Neuron (in vitro differentiated cells): ENCODE measurements around the gene SLX4IP.

Experiments used
- H2AFZ ChIP-seq: one replicate; pipeline ENCODE4 v1.6.1; 2013; ENCODE audit warnings: low read depth, mild to moderate bottlenecking, inconsistent platforms, low read length, moderate library complexity
- H3K27me3 ChIP-seq: one replicate; pipeline ENCODE4 v1.6.1; 2013; ENCODE audit warnings: low read length; ENCODE audit not compliant: insufficient read depth
- H3K36me3 ChIP-seq: one replicate; pipeline ENCODE4 v1.6.1; 2013; ENCODE audit warnings: low read length; ENCODE audit not compliant: insufficient read depth
- H3K4me1 ChIP-seq: one replicate; pipeline ENCODE4 v1.6.1; 2013; ENCODE audit warnings: low read length; ENCODE audit not compliant: insufficient read depth
- H3K4me3 ChIP-seq: 2 replicates; pipeline ENCODE4 v1.5.1; 2013; ENCODE audit warnings: mild to moderate bottlenecking, low read length, moderate library complexity
- H3K9me3 ChIP-seq: one replicate; pipeline ENCODE4 v1.6.1; 2013; ENCODE audit warnings: low read length

SLX4IP gene

DNA sequence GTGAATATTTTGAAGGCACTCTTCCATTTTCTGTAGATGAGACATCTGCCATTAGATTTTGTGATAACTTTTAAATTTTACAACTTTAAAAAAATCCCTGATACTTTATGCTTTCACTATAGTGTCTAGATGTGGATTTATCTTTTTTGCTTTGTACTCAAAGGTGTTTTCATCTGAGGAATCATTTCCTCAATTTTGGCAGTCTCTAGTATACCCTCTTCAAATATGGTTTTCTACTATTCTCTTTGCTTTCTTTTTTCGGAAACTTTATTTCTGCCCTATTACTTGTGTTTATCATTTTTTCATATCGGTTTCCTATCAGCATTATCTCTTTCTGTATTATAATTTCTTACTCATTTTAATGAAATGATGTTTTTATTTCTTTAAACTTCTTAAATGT, 62.2 kb downstream of the SLX4IP start:
- no peaks in the 10 kb centered on the region for H3K27me3 ChIP-seq
- H3K4me3 ChIP-seq, result no peak overlapping the region
- H3K4me1 ChIP-seq, result no peaks in the 10 kb centered on the region
- no peaks in the 10 kb centered on the region for H3K36me3 ChIP-seq
- no peaks in the 10 kb centered on the region for H3K9me3 ChIP-seq
- H2AFZ ChIP-seq, result no peak overlapping the region

DNA sequence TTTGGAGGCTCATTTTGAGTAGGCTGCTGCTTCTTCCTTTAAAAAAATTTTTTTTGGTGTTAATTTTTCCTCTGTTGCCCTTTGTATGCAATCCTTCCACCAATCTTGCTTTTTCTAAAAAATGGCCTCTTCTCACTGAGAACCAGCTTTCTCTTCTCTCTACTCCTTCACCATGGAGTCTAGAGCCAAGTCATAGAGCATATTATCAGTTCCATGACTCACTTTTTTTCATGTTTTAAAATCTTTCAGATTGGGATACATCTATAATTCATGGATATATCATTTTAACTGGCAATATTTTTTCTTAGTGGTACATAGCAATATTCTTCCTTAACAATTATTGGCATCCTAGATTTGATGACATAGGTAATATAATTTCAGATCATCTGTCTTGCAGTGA, 62.7 kb downstream of the SLX4IP start:
- Histone ChIP-seq H2AFZ (no peak overlapping the region), H3K36me3 (no peaks in the 10 kb centered on the region), H3K4me1 (no peaks in the 10 kb centered on the region), H3K27me3 (no peaks in the 10 kb centered on the region), H3K4me3 (no peak overlapping the region), H3K9me3 (no peaks in the 10 kb centered on the region)

DNA sequence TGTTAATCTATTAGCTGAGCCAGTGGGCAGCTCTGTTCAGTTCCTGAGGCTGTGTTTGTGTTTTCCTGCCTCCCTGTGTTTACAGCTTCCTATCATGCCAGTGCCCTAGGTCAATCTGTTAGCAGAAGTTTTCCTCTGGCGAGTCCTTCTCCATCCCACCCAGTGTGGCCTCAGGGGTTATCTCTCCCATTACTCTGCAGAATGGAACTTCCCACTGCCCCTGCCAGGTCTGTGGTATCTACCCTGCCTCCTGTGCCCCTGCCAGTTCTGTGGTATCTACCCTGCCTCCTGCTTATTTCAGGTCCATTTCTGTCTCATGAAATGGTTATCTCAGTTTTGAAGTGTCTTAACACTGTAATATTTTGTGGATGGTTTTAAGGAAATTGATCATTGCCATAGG, 63.1 kb downstream of the SLX4IP start:
- Histone ChIP-seq H3K4me1 (no peaks in the 10 kb centered on the region), H3K4me3 (no peak overlapping the region), H3K27me3 (no peaks in the 10 kb centered on the region)

DNA sequence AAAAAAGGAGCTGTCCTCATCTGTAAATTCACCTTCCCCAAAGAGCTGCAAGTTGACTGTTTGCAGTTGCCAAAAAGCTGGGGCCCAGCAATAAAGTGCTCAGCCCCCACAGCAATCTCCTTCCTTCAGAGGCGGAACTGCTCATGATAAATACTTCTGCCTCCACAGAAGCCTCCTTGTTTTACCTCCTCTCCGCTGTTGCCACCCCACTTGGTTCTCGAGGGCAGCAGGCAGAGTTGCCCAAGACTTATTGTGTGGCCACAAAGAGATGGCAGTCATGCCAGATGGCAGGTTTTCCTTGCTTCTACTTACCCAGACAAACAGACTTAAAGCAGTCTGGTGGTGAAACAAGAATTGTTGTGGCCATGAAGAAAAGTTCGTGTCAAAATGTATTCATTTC, 66.3 kb downstream of the SLX4IP start:
- no peaks in the 10 kb centered on the region for H3K9me3 ChIP-seq
- H3K27me3 ChIP-seq, result no peaks in the 10 kb centered on the region
- peaks cover 2% of the 10 kb centered on the region for H3K4me1 ChIP-seq
- H3K4me3 ChIP-seq, result no peak overlapping the region
- no peaks in the 10 kb centered on the region for H3K36me3 ChIP-seq
- H2AFZ ChIP-seq, result no peak overlapping the region

More for the DNA sequence above, 63.1 kb downstream of the SLX4IP start:
- Histone ChIP-seq H3K36me3 (no peaks in the 10 kb centered on the region), H2AFZ (no peak overlapping the region), H3K9me3 (no peaks in the 10 kb centered on the region)

DNA sequence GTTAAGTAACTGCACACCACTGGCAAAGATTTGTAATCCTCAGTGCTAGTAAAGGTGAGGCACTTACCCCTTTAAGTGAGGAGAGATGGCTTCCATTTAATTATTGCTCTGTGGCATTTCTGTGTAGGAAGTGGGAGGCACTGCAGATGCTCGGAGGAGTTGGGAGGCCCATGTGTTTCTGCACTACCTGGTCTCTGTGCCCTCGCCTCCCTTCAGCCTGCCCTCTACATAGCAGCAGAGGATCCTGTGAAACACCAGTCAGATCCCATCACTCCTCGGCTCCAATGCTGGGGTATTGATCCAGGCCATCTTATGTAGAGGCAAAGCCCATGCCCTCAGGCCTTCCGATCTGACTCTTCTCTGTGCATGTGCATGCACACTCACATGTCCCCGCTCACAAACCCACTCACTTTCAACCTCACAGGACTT, 67.0 kb downstream of the SLX4IP start:
- Histone ChIP-seq H3K9me3 (no peaks in the 10 kb centered on the region), H3K27me3 (no peaks in the 10 kb centered on the region), H2AFZ (no peak overlapping the region), H3K36me3 (no peaks in the 10 kb centered on the region), H3K4me3 (no peak overlapping the region), H3K4me1 (peaks cover 2% of the 10 kb centered on the region)

DNA sequence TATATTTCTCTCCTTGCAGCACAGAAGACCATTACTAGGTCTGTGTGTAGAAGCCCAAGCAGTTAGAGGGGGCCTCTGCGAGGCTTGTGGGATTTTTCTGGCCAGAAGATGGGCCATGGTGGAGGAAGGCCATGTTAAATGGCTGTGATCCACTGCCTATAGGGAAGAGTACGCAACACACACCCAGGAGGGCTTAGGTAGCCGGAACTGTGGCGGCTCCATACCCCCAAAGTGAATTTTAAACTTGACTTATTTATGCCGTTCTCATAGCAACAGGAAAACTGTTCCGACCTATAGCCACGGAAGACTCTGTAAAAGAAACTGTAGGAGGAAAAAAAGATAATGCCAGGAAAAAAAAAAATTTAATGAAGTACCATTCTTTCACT, 69.5 kb downstream of the SLX4IP start:
- H3K4me3 ChIP-seq, result no peak overlapping the region
- H3K36me3 ChIP-seq, result no peaks in the 10 kb centered on the region
- H3K9me3 ChIP-seq, result no peaks in the 10 kb centered on the region
- no peak overlapping the region for H2AFZ ChIP-seq
- H3K4me1 ChIP-seq, result peaks cover 2% of the 10 kb centered on the region
- no peaks in the 10 kb centered on the region for H3K27me3 ChIP-seq

DNA sequence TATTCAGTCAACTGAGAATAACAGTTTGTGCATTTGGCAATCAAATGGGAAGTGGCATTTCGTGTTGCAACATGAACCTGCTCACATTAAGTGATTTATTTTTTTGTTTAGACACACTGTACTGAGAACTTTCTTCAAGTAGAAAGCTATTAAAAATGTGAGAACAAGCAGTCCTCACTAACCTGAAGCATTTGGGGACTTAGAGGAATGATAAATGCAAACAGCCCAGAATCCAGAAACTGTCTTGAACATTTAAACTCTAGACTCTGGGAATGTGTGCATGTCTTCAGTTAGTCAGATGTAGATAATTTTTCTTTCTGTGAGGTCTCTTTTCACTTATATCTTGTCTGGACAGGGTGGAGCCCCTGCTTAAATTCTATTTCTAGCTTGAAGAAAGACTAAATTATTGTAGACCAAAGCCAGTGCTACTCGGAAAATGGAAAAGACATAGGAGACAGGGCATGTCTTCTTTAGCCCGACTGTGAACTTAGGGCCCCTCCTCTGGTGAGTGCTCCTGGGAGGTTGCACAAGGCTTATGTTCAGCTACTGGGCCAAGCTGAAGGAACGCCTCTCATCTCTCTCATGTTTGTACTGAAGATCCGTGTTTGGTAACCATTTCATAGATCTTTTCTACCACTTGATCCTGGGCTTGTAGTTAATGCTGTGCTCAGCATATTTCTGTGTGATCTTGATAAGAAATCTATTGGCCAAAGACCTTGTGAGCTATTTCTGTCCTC, 70.1 kb downstream of the SLX4IP start:
- Histone ChIP-seq H3K4me3 (no peak overlapping the region), H2AFZ (no peak overlapping the region), H3K36me3 (no peaks in the 10 kb centered on the region), H3K4me1 (peaks cover 2% of the 10 kb centered on the region), H3K27me3 (no peaks in the 10 kb centered on the region), H3K9me3 (no peaks in the 10 kb centered on the region)

DNA sequence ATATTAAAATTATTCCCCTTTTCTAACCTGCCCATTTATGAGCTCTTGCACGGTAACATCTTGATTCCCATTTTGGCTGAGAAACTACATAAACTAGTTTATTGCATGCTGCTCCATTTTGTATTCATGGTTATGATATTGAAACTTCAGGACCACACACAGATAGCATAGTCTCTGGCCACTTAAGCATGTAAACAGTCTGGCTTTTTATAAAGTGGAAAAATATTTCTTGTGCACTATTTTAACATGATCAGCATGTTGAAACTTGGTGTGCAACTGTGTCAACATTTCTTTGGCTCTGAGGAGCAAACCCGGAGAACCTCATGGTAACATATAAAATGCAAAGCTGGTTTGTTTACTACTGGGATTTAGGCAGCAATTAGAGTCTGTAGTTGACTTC, 70.7 kb downstream of the SLX4IP start:
- no peak overlapping the region for H3K4me3 ChIP-seq
- H2AFZ ChIP-seq, result no peak overlapping the region
- no peaks in the 10 kb centered on the region for H3K27me3 ChIP-seq
- no peaks in the 10 kb centered on the region for H3K9me3 ChIP-seq
- H3K36me3 ChIP-seq, result no peaks in the 10 kb centered on the region
- H3K4me1 ChIP-seq, result peaks cover 2% of the 10 kb centered on the region

DNA sequence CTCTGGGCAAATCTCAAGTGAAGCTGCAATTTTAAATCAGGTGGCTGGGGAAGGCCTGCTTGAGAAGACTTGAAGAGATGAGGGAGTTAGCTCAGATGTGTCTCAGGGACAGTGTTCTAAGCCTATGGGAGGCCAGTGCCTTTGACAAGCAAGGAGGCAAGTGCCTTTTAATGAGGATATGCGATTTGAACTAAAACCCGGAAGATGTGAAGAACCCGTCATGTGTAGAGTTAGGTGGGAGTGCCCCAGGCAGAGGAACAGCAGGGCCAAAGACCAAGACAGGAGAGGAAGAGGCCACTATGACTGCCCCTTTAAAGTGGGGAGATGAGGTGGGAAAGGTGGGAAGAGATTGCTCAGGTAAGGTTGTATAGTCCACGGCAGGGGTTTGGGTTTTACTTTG, 71.9 kb downstream of the SLX4IP start:
- no peak overlapping the region for H2AFZ ChIP-seq
- H3K27me3 ChIP-seq, result no peaks in the 10 kb centered on the region
- no peak overlapping the region for H3K4me3 ChIP-seq
- H3K9me3 ChIP-seq, result no peaks in the 10 kb centered on the region
- no peaks in the 10 kb centered on the region for H3K36me3 ChIP-seq
- H3K4me1 ChIP-seq, result peaks cover 5% of the 10 kb centered on the region

DNA sequence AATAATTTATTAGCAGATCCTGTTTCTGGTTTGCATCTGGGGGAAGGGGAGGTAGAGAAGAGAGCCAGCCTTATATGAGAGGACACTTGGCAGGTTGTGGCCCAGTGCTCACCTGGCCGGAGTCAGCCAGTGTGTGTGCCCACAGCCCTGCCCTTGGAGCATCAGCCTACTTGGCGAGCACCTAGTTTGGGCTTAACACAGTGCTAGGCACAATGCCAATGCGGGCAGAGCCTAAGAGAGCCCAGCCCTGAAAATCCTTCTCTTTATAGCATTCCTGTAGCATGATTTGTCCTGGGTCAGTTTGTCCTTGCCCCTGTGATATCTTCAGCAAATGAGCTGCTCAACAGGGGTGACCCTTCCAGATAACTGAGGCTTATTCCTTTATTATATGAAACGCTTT, 73.0 kb downstream of the SLX4IP start:
- Histone ChIP-seq H3K9me3 (no peaks in the 10 kb centered on the region), H3K4me1 (peaks cover 5% of the 10 kb centered on the region), H3K27me3 (no peaks in the 10 kb centered on the region), H3K4me3 (no peak overlapping the region), H3K36me3 (no peaks in the 10 kb centered on the region), H2AFZ (no peak overlapping the region)

DNA sequence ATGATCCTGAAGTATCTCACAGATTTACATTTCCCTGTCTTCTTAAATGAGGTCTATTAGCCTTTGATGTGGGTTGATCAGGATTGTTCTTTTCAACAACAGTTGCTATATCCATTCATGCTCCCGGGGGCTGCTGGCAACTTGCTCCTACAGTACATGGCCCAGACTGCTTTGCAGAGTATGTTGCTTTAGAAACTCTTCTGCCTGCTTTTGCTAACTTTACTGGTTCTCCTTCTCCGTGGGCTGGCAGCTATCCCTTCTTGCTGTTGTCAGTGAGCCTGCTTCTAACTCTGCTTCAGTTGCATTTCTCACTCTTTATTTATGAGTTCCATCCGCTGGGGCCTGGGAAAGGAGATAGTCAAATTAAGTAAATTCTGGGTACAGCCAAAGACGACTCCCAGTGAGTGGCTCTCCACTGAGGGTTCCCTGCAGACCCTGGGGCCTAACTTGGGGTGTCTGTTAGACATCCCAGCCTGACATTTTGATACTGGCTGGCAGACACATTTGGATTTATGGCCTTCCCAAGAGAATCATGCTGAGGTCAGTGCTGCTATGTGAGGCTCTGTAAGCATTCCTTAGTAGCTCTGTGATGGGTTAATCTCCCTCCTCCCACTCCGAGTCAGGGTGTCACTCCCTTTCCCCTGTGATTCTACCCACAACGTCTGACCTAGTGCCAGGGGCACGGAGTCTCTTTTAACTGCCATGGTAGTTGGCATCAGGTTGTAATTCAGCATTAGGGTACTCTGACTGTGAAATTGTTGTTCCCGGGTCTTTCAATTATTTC, 73.6 kb downstream of the SLX4IP start:
- peaks cover 5% of the 10 kb centered on the region for H3K4me1 ChIP-seq
- no peak overlapping the region for H2AFZ ChIP-seq
- no peak overlapping the region for H3K4me3 ChIP-seq
- no peaks in the 10 kb centered on the region for H3K9me3 ChIP-seq
- H3K27me3 ChIP-seq, result no peaks in the 10 kb centered on the region
- H3K36me3 ChIP-seq, result no peaks in the 10 kb centered on the region

DNA sequence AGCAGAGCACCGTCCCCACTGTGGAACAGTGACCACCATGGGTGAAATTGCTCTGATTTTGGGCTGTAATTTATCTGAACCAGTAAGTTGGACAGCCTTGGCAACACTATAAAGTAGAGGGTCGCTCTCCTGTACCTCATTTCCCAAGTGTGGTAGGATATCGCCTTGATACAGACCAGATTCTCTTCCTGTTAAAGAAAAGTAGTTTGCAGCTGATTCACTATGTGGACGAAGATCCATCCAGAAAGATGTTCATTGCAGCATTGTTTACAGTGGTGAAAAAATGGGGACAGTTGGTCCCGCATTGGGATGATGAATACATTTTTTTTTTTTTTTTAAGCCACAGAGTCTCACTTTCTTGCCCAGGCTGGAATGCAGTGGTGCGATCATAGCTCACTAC, 74.3 kb downstream of the SLX4IP start:
- no peak overlapping the region for H2AFZ ChIP-seq
- no peaks in the 10 kb centered on the region for H3K9me3 ChIP-seq
- no peaks in the 10 kb centered on the region for H3K36me3 ChIP-seq
- no peaks in the 10 kb centered on the region for H3K27me3 ChIP-seq
- H3K4me3 ChIP-seq, result no peak overlapping the region
- peaks cover 5% of the 10 kb centered on the region for H3K4me1 ChIP-seq

DNA sequence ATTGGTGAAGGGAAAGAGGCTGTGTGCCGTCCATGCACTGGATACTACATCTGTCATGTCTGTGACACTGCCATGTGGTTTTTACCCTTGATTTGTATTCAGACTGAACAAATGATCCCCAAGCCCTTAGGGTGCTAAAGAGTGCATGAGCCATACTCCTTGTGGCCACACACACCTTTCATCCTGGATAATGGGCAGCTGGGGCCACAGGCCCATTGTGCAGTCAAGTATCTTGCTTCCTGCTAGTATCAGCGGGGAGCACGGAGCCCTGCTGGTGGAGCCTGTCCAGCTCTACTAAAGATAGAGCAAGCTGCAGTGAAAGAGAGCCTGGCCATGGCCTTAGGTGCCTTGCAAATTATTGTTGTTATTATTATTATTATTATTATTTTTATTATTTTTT, 75.1 kb downstream of the SLX4IP start:
- peaks cover 3% of the 10 kb centered on the region for H3K4me1 ChIP-seq
- H3K9me3 ChIP-seq, result no peaks in the 10 kb centered on the region
- H3K36me3 ChIP-seq, result no peaks in the 10 kb centered on the region

More for the DNA sequence above, 75.1 kb downstream of the SLX4IP start:
- H3K4me3 ChIP-seq, result no peak overlapping the region
- no peak overlapping the region for H2AFZ ChIP-seq
- no peaks in the 10 kb centered on the region for H3K27me3 ChIP-seq
